GM21390 (cell line): ENCODE measurements around the gene MBOAT1.

ENCODE experiments used
- ATAC-seq: cut with Tn5 transposase; IDR thresholded peaks from one replicate; pipeline ENCODE4 v1.9.1; 2021; ENCODE audit not compliant: unreplicated experiment

The MBOAT1 gene

DNA sequence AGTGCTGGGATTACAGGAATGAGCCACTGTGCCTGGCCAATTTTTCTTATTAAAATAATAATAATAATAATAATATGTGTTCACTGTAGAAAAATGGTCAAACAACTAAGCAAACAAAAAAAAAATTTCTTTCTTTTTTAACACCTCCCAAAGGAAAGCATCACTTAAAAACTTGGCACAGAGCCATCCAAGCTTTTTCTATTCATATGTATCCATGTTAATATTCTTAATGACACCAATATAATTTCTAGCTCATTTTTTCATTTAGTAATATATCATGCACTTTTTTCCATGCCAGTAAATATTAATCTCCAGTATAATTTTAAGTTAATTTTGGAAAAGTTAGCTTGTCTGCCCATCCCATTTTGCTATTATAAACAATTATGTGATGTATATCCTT lies 101.8 kb downstream of the MBOAT1 start:
- no peak for ATAC-seq

- ATAC-seq, result no peak
Observed at GRCh38 chr6:20109526-20109925, 102.7 kb downstream of the MBOAT1 start.

DNA sequence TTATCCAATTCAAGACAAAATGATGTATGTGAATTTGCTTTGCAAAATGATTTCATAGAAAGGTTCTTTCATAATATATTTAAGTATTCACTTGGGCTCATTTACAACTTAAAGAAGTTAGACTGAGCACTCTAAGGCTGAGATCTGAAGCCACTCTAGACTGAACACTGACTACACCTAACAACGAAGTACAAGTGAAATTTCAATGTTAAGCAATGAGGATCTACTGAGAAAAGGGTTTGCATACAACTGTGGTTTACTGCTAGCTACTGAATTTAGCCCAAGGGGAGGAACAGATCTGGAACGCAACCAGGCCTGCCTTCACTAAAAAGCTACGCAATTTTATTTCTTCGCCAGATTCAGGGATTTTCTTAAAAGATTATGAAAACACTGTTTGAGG lies 106.4 kb downstream of the MBOAT1 start:
- no peak for ATAC-seq

- no peak for ATAC-seq
Observed at GRCh38 chr6:20104696-20105095, 107.6 kb downstream of the MBOAT1 start.

- no peak for ATAC-seq
Observed at GRCh38 chr6:20102397-20103073, 109.7 kb downstream of the MBOAT1 start.

GRCh38 chr6:20099156-20099555 lies 113.1 kb downstream of the MBOAT1 start:
- ATAC-seq, result no peak

GRCh38 chr6:20098267-20098876 lies 113.9 kb downstream of the MBOAT1 start:
- ATAC-seq, result no peak

DNA sequence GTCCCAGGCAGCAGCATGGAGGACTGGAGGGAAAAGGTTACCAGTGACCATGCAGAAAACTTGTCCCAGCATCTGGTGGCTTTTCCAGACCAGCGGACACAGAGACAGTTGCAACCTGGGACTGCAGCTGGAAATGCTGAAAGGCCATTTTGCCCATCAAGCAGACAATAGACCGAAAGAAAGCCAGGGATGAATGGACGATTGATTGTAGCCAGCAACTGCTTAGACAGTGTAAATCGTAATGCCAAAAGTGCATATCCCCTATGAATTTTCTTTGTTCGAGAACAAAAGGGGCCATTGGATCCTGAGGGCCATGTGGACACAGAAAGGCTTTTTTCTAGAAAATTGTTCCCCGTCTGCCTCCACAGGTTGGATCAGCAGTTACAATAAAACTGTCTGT lies 115.7 kb downstream of the MBOAT1 start:
- ATAC-seq, result no peak

GRCh38 chr6:20095436-20095835 lies 116.8 kb downstream of the MBOAT1 start:
- no peak for ATAC-seq

- peak; percentile 67 for ATAC-seq
Observed at GRCh38 chr6:20092071-20092566, 120.2 kb downstream of the MBOAT1 start.

DNA sequence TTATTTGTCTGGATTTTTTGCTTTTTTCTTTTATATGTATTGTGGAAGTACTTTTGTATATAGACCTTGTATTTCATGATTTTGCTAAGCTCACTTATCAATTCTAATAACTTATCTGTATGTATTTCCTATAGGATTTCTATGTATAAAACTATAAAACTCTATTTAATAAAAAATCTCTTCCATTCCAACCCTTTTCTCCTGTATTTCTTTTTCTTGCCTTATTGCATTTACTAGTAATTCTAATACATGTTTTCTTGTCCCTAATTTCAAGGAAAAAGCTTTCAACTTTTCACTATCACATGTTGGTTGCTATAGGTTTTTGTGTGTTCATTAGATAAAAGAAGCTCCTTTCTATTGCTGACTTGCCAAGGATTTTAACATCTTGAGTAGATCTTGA lies 125.3 kb downstream of the MBOAT1 start:
- no peak for ATAC-seq

DNA sequence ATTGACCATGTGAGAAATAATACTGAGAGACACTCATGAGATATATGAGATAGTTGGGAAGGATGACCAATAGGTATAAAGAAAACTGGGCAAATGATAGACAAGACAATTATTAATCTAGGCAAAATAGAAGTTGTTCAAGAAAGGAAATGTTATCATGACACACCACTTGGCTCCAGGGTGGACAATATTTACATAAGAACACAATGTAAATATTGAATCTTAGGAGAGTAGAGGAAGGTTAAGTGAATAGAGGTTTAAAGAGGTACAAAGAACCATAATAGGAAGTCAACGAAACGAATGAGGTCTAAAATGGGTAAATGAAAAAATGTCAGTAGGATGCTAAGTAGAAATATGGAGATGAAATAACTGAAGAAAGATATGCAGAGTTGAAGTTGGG lies 126.5 kb downstream of the MBOAT1 start:
- no peak for ATAC-seq

DNA sequence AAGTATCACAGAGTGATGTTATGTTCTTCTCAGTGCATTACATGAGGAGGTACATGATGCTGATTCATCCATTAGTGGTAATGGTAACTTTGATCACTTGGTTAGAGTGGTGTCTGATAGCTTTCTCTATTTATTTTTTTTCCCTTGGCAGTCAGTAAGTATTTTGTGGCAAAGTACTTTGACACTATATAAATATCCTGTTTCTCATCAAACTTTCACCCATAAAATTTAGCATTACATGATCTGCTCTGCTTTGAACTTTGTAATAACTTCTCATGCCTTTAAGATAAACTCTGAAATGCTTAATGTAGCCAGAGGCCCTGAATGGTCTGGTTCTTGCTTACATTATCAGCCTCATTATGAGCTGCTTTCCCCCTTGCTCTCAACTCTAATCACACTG lies 127.9 kb downstream of the MBOAT1 start:
- no peak for ATAC-seq

DNA sequence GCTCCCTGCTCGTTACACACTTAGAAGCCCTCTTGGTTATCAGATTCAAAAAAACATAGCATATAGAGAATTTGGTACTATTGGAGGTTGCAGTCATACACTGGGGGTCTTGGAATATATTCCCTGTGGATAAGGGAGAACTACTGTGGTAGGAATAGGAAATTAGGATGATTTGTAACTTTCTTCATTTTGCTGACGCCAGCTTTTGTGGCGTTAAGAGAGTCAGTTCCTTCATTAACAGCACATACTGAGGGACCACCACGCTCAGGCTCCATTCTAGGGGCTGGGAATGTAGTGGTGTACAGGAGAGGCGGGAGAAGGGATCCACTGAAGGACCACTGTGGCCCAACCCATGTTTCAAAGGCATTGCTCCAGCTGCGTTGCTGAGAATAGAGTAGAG lies 140.3 kb downstream of the MBOAT1 start:
- ATAC-seq, result no peak

- no peak for ATAC-seq
Observed at GRCh38 chr6:20070047-20070446, 142.2 kb downstream of the MBOAT1 start.

- no peak for ATAC-seq
Observed at GRCh38 chr6:20069021-20069522, 143.2 kb downstream of the MBOAT1 start.

- ATAC-seq, result no peak
Observed at GRCh38 chr6:20068421-20068988, 143.8 kb downstream of the MBOAT1 start.

DNA sequence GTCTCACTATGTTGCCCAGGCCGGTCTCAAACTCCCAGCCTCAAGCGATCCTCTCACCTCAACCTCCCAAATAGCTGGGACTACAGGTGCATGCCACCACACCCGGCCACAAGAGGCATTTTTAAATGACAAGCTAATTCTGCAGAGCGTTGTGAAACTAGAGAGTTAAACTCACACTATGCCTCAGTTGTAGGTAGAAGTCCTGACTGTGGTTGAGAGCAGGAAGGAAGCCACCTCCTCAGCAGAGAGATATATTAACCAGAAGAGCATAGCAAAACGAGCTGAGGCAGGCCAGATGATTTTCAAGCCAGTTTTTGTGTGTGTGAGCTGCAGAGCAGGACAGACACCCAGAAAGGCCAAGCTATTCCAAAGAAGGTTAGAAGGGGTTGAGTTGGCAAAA lies 150.3 kb downstream of the MBOAT1 start:
- peak; percentile 70 for ATAC-seq

GRCh38 chr6:20060252-20060651 lies 152.0 kb downstream of the MBOAT1 start:
- no peak for ATAC-seq

GRCh38 chr6:20058912-20059311 lies 153.4 kb downstream of the MBOAT1 start:
- no peak for ATAC-seq

DNA sequence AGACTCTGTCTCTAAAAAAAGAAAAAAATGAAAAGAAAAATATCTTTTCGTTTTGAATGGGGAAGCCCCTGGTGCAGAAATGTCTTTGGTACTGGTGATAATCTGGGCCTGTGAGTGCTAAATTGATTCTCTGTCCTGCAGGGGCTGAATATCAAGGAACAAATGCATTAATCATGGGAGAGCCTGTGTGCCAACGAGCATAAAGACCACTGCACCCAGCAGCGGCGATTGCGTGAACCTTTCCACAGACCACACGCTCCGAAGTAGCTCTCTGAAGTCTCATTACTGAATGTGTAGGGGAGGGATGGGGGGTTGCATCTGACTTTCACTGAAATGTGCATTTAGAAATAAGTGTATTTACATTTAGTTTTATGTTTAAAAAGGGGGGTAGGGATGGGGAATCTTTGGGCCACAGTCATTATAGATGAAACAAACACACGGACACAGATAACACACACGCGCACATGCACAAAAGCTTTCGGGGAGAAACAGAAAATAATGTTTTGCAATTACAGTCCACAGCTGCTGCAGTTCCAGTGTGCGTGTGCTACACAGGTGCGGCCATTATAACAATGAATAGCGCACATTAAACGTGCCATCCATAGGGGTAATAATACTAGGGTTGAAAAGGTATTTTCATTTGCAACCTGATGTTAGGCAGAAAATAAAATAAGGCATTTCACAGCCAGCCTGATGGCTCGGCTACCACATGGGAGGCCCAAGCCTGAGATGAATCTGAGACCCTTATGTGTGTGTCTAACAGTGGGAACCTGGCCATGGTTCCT lies 154.0 kb downstream of the MBOAT1 start:
- ATAC-seq, result no peak
